ENCODE measurements around the gene SPATA21.

DNA sequence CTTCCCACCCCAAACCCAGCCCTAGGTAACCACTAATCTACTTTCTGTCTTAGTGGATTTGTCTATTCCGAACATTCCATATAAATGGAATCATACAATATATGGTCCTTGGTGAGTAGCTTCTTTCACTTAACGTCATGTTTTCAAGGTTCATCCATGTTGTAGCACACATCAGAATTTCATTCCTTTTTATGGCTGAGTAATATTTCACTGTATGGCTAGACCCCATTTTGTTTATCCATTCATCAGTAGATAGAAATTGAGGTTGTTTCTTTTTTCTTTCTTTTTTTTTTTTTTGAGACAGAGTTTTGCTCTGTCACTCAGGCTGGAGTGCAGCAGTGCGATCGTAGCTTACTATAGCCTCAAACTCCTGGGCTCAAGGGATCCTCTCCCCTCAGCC is 3.2 kb downstream of the SPATA21 start:
- TF ChIP-seq POLR2AphosphoS5 (IDR thresholded peaks at IDR 0.05; ENCODE audit: low read depth, low read length) (no peak), TAF1 (IDR thresholded peaks at IDR 0.05; ENCODE audit: borderline replicate concordance, low read depth, low read length) (no peak), POLR2A (IDR thresholded peaks at IDR 0.05; ENCODE audit: low read depth, low read length) (no peak)
